A549 treated with Mapracorat at 1 μM for 4 hours (cell line): ENCODE measurements around the gene OVCA2. TPM values are rescaled to one million over a fixed set of nuclear protein-coding genes. Genes with fewer than 3 reads are reported as not detected.

ENCODE experiments used
- total RNA-seq: library from RNA; stranded (reverse); fragments of 200-300 nt; extraction: Qiagen RNA extraction; gene quantifications from 5 replicates; pipeline ENCODE4 v1.2.3, GENCODE V29; 2022

Gene OVCA2
- total RNA-seq: 57.8 to 84.0 TPM (median 74.1 TPM) in 5 replicates

DNA sequence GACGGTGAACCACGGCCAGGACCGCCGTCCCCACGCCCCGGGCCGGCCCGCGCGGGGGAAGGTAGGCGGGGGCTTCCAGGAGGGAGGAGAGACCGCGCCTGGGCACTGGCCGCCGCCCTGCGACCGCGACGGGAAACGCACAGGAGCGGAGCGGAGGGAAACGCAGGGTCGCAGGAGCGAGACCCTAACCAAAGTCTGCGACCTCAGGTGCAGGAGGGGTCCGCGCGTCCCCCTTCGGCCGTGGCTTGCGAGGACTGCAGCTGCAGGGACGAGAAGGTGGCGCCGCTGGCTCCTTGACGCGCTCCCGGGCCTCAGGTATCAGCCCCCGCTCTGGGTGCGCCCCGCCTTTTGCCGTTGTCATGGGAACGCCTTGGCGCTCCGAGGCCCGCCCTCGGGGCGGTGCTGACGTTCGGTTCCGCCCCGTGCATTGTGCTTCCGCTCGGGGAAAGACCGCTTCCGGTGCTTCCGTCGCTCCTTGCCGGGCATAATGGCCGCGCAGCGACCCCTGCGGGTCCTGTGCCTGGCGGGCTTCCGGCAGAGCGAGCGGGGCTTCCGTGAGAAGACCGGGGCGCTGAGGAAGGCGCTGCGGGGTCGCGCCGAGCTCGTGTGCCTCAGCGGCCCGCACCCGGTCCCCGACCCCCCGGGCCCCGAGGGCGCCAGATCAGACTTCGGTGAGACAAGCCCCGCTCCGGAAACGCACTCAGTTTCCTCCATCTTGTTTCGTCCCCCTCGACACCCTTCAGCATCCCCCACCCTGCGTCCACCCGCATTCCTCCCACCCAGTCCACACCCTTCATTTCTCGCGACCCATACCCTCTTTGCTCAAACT is at the start of gene OVCA2:
Gene OVCA2, plus strand, starts transcription at position 462 of the 829 bp plus-strand sequence. Its CDS starts 26 bp downstream, at position 488.

DNA sequence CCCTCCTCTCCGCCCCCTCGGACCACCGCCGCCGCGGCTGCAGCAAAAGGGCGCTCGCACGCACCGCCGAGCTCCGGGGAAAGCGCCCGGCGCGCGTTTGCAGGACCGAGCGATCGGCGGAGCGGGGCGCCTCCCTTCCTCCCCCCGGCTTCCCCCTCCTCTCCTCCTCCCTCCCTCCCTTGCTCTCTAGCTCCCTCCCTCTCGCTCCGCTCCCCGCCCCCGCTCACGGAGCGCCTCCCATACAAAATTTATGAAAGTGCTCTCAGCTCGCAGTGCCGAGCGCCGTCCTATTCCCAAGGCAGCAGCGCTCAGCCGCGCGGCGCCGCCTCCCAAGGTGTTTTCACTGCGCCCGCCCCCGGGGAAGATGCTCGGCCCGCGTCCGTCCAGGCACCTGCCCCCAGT is 16.6 kb upstream of the OVCA2 start, which contains the start of gene RTN4RL1:
Gene RTN4RL1, minus strand, starts transcription at position 115 of the 402 bp plus-strand sequence. CDS start 469 bp downstream, outside the sequence.

DNA sequence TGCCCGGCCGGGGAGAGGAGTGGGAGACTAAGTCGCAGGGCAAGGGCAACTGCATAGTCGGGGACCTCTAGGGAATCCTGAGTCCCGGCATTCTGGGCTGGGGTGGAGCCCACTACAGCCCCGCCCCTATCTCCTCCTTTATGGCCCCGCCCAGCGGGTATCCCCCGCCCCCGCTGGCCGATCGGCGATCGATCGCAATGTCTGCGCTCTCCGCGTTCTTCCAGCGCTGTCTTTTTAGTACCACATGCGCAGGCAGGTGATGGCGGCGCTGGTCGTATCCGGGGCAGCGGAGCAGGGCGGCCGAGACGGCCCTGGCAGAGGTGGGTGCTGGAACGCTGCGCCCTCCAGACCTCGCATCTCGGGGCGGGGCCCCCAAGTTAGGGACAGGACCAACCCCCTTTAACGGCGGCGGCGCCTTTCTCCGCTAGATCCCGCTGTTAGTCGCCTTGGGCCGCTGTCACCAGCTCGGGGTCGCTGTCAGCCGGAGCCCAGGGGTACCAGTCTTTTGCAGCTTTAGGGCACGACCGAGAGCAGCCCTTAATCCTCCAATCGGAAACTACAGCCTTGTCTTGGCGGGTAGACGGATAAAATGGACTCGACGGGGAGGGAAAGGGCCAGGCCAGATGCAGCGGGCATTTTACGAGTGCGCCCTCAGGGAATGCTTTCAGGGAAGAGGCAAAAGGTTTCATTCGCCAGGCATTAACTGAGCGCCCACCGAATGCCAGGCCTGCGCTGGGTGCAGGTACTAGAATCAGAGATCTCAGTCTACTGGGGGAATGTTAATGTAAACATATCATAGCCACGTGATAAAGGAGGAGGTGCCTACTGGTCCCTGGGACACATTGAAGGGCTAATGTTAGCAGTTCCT is 11.7 kb upstream of the OVCA2 start, which contains the start of gene DPH1:
Gene DPH1, plus strand, starts transcription at position 243 of the 868 bp plus-strand sequence. Its CDS starts 17 bp downstream, at position 260.

DNA sequence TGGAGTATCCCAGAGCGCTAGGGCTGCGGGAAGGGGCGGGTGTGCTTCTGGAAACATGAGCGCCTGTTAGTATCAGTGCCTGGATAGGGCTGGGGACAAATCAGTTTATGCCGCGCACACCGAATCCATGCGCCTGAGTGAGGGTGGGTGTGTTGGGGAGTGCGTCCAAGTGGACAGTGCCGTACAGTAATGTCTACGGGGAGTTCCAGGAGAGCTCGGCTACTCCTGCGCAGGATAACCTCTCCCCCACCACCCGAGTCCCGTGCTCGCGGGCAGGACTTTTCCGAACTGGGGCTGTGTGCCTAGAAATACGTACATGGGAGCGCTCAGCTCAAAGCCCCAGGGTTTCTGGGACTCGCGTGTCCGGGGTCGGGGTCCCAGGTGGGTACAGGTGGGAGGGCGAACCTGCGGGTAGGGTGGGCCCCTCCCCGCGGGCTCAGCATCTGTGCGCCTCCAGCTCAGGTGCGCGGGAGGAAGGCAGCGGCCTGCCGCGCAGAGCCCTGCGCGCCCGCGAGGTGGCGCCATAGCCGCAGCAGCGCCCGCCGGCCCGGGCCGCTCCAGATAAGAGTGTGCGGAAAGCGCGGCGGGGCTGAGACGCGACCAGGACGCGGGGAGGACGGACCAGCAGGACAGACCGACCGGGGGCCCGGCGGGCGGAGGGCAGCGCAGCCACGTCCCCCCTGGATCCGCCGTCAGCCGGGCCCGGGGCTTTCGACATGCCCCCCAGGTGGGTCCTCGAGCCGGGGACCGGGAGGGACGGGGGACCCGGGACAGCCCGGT is 12.9 kb downstream of the OVCA2 start, which contains the start of gene HIC1:
Gene HIC1, plus strand, starts transcription at position 592 of the 780 bp plus-strand sequence. CDS start 1,588 bp downstream, outside the sequence.

Other genes with a start within 250 kb of the OVCA2 start
- 7.7 to 10.1 TPM (median 8.9 TPM) in 5 replicates for gene SMYD4, start 212.1 kb upstream of the OVCA2 start, total RNA-seq
- 61.3 to 81.1 TPM (median 71.4 TPM) in 5 replicates for gene RPA1, start 212.0 kb upstream of the OVCA2 start, total RNA-seq
- gene RTN4RL1, start 16.7 kb upstream of the OVCA2 start, total RNA-seq: 8.4 to 11.6 TPM (median 9.8 TPM) in 5 replicates
- gene DPH1, start 11.9 kb upstream of the OVCA2 start, total RNA-seq: 38.2 to 45.5 TPM (median 44.4 TPM) in 5 replicates
- 0.53 to 1.8 TPM (median 1.8 TPM) in 5 replicates for gene HIC1, start 13.1 kb downstream of the OVCA2 start, total RNA-seq